Stimulated activated CD4-positive, alpha-beta T cell treated with anti-CD3 and anti-CD28 coated beads, TNF-alpha, amount 100 ng/mL, for 24 hours (primary cell): Measurements from ENCODE around the gene SGF29.
A peak's percentile ranks its signal among the peaks of the same experiment; 100 is the strongest.
"Not testable (repeated sequence)": the region's sequence is repeated elsewhere in the genome, so short reads cannot be mapped to it uniquely, and the experiment has no call there.

Source experiments
- DNase-seq, 3 experiments: peaks; one replicate each; pipeline ENCODE4 v3.0.0-alpha.2; 2020; ENCODE audit warnings: low read depth in 3 of 3

SGF29 gene

DNA sequence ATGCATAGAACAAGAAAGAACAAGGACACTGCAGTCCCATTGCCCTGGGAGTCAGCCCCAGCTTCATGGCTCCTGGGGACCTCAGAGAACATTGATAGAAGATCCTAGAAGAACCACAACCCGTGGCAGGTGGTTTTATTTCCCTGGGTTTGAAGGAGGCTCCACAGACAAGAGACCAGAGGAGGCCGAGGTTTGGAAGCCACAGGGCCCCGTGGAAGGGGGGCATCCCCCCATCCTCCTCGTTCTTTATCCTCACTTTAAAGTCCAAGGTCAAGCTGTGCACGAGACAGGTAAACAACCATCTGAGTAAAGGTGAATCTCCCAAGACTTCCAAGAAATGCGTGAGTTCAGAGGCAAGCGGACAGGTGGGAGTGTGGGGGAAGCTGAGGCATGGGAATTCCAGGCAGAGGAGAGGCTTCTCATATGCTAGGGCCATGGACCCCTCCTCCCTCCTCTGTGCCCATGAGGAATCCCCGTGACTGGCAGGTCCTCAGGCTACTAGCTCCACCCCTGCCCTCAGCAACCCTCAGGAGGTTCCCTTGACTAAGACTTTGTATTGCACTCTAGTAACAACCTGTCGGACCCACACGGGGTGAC lies 57.0 kb downstream of the SGF29 start:
- no peak for DNase-seq

GRCh38 chr16:28612359-28613280 lies 58.9 kb downstream of the SGF29 start:
- not testable (repeated sequence) for DNase-seq

DNA sequence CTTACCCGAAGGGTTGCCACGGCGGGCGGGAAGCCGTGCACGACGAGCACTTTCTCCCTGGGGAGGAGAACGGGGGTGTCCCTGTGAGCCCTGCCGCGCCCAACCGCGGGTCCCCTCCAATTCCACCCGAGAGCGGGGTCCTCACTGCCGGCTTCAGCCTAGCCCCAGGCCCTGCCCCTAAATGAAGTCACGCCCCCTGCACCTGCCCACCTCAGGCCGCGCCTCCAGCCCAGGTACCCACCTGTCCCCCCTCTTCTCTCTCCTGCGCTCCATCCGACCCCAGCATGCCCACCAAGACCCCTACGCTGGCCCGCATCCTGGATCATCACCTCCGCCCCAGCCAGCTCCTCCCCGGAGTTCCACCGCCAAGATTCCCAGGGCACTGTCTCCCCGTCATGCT lies 60.2 kb downstream of the SGF29 start:
- not testable (repeated sequence) for DNase-seq

GRCh38 chr16:28614561-28614960 lies 60.8 kb downstream of the SGF29 start:
- DNase-seq: not testable (repeated sequence)

GRCh38 chr16:28615486-28616223 lies 61.9 kb downstream of the SGF29 start:
- peak in 1 of 3 experiments; percentile 26 for DNase-seq

DNA sequence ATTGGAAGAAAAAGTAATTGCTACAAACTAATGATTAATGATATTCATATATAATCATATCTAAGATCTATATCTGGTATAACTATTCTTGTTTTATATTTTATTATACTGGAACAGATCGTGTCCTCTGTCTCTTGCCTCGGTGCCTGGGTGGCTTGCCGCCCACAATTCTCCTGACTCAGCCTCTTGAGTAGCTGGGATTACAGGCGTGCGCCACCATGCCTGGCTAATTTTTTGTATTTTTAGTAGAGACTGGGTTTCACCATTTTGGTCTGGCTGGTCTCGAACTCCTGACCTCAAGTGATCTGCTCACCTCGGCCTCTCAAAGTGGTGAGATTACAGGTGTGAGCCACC lies 62.5 kb downstream of the SGF29 start:
- not testable (repeated sequence) for DNase-seq

DNA sequence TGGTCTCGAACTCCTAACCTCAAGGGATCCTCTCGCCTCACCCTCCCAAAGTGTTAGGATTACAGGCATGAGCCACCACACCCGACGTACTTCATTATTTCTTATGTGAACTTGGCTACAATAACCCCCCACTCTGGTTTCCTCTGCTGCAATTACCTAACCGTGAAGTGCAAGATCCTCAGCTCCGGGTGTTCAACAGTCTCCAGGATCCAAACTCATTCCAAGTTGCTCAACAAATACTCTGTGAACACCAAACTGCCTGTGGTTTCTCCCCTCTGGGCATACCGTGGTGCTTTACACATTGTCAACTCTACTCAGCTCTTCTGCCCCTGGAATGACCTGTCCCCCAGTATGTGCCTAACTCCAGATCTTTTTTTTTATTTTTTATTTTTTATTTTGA lies 62.9 kb downstream of the SGF29 start:
- no peak for DNase-seq

DNA sequence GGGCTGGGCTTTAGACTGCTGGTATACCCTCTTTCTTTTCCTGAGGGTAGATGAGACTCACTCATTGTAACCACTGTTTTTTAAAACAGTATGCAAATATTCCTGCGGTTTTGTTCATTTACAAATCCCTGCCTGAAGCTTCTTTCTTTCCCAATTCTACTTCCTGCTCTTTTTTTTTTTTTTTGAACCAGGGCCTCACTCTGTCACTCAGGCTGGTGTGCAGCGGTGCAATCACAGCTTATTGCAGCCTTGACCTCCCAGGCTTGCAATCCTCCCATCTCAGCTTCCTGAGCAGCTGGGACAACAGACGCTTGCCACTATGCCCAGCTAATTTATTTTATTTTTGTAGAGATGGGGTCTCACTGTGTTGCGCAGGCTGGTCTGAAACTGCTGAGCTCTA lies 64.2 kb downstream of the SGF29 start:
- no peak for DNase-seq

- not testable (repeated sequence) for DNase-seq
Observed at GRCh38 chr16:28620316-28620715, 66.6 kb downstream of the SGF29 start.

DNA sequence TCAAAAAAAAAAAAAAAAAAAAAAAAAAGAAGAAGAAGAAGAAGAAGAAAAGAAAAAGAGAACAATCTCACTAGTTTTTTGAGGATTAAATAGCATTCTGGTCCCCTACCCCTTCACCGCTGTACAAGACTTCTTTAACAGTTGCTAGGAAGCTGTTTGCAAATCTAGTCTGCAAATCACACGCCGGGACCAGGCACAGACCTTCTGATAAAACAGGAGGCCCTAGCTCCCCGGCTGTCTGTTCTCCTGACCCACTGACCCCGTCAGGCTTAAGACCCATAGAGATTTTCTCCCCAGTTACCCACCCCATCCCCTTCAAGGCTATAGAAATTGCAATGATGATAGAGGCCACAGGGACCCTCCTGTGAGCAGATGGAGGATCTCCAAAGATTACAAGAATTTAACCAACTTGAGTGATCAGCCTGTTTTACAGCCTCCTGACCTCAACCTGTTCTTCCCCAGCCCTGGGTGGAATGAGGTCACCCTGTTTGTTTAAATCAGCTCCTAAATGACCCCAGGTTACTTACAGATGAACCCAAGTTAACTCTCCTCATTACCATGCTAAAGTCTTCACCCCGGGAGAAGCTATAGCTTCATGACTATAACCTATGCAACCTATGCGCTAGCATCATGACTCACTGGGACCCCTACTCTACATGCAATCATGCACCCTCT lies 67.9 kb downstream of the SGF29 start:
- DNase-seq: no peak

DNA sequence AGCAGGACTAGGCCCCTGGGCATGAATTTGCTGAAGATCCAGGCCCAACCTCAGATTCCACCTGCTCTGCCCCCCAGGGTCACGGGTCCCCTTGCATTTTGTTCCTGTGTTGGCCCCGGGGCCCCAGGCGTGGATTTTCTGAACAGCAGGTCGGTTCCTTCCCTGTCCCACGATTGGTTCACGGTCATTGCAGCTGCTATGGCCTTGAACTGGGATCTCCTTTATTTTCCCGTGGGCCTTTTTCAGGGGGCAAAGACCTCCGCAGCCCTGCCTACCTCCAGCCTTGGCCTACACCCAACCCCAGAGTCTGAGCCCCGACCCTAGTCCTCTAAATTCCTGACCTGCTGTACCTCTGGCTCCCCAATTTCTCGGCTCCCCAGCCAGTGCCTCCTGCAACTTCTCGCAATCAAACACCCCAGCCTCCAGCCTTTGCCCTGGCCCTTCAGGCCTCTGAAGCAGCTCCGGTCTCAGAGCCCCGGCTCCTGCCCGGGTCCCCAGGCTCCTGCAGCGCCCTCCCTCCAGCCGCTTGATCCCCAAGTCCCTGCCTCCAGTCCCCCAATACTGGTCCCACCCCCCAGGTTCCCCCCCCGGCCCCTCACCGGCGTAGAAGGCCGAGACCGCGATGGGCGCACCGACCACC lies 68.9 kb downstream of the SGF29 start:
- not testable (repeated sequence) for DNase-seq

DNA sequence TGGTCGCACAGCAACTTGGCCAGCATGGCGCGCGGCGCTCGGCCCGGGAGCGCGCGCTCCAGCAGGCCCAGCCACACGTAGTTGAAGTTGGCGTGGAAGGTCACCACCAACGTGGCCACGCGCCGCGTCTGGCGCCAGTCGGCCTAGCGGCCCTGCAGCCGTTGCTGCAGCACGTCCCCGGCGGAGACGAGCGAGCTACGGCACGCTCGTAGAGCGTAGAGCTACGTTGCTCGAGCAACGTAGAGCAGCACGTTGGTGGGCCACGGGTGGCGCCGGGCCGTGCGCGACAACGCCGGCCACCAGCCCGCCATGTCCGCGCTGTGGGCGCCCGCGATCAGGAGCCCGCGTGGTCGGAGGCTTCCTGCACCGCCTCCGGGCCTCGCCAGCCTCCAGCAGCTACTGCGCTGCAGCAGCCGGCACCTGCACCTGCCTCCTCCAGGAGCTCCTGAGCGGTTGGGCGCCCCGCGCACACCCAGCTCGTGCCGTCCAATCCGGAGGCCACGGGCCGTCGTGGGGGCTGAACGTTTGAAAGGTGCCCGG lies 69.5 kb downstream of the SGF29 start:
- peak; percentile 35 to 76 (median 48) for DNase-seq

DNA sequence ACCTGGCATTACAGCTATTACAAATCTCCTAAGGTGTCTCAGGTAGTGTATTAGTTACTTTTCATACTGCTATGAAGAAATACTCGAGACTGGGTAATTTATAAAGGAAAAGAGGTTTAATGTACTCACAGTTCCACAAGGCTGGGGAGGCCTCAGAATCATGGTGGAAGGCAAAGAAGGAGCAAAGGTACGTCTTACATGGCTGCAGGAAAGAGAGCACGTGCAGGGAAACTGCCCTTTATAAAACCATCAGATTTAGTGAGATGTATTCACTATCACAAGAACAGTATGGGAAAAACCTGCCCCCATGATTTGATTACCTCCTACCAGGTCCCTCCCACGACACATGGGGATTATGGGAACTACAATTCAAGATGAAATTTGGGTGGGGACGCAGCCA lies 77.2 kb downstream of the SGF29 start:
- DNase-seq: not testable (repeated sequence)

DNA sequence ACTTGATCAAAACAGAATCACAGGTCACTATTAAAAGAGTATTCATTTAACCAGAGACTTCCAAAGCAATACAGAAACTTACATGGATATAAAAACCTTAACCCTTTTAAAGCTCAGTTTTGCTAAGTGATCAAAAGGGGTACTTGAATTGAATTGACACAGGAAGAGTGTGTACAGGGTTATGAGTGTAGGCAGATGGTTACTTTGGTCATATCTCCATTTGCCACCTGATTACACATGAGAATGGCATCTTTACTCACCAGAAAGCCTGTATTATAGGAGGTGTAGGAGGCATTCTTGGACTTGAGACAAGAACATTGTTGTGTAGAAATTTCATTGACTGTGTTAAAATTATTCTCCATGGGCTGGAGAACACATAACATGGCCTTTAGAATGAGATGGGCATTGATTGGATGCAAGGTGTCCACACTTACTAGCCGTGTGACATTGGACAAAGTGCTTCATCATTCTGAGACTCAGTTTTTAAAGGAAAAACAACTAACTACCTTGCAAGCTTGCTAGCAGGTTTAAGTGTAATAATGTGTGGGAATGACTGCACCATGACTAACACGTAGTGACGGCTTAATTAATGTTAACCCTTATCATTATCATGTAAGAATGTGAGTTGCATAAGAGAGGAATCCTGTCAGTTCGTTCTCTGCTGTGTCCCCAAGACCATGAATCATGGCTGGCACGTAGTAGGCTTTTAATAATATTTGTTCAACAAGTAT lies 82.5 kb downstream of the SGF29 start:
- DNase-seq: not testable (repeated sequence)

GRCh38 chr16:28637765-28638164 lies 84.0 kb downstream of the SGF29 start, which contains the start of gene NPIPB8:
TSS of gene NPIPB8 (plus strand) at chr16:28638065. CDS start at chr16:28638361, 296 bp downstream.
- not testable (repeated sequence) for DNase-seq

DNA sequence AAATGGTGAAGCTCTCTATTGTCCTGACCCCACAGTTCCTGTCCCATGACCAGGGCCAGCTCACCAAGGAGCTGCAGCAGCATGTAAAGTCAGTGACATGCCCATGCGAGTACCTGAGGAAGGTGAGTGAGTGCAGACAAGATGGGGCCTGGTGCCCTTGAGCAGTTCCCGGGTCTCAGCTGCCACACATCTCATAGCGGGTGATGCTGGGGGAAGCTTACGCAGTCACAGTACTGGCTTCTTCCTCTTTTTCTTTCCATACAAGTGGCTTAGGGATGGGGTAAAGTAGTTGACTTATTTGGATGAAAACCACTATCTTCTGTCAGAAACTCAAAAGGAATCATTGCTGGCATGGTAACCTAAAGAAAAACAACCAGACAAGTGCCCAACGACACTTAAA lies 84.6 kb downstream of the SGF29 start:
- DNase-seq: not testable (repeated sequence)

GRCh38 chr16:28639959-28640358 lies 86.2 kb downstream of the SGF29 start:
- not testable (repeated sequence) for DNase-seq
